Body of pancreas (tissue), 4 donors: Measurements from ENCODE around the gene GOLGA1. TPM values are rescaled to one million over a fixed set of nuclear protein-coding genes. Genes with fewer than 3 reads are reported as not detected.
A peak's percentile ranks its signal among the peaks of the same experiment; 100 is the strongest.

ENCODE experiments used
- ATAC-seq: fragments of 150-250 bp; one replicate; pipeline ENCODE4 v1.9.1; 2016
- DNase-seq, 4 donors: peaks; one replicate each; pipeline ENCODE4 v3.0.0-alpha.2; 2019
- H3K27ac ChIP-seq, 4 donors: fragments of 200-600 bp; sonication (generic); 1 replicate in 3 of 4; 2 replicates in 1 of 4; pipeline versions ENCODE4 v1.5.1 to v1.6.1; 2016 to 2019; ENCODE audit warnings: mild to moderate bottlenecking in 1 of 4, mixed read lengths in 1 of 4, moderate library complexity in 1 of 4
- H3K27me3 ChIP-seq, 2 donors: fragments of 200-600 bp; sonication (generic); one replicate each; pipeline ENCODE4 v1.6.0; 2016; ENCODE audit warnings: mild to moderate bottlenecking in 1 of 2
- H3K36me3 ChIP-seq, 2 donors: fragments of 200-600 bp; sonication (generic); replicated peaks in 1 of 2; 2 replicates each; pipeline ENCODE4 v1.5.1; 2016; ENCODE audit warnings: low read depth in 2 of 2; ENCODE audit not compliant: insufficient read depth in 1 of 2
- H3K4me1 ChIP-seq: fragments of 200-600 bp; sonication (generic); one replicate; pipeline ENCODE4 v1.6.0; 2016
- H3K4me3 ChIP-seq, 2 donors: fragments of 200-600 bp; sonication (generic); 1 replicate in 1 of 2; 2 replicates in 1 of 2; pipeline ENCODE4 v1.5.1; 2016 to 2019
- H3K9me3 ChIP-seq, 3 donors: fragments of 200-600 bp; sonication (generic); 1 replicate in 2 of 3; 2 replicates in 1 of 3; pipeline ENCODE4 v1.5.1; 2016
- POLR2A ChIP-seq, 3 donors: fragments of 450-650 bp; IDR thresholded peaks; one replicate each; pipeline ENCODE4 v1.6.1; 2016; ENCODE audit warnings: antibody characterized with exemption in 3 of 3, mild to moderate bottlenecking in 2 of 3
- WGBS, 2 donors: methylation state at CpG; one replicate each; pipeline ENCODE4 v1.1.5; 2017; 5-methylcytosine and 5-hydroxymethylcytosine counted together
- intact Hi-C: fragments of 100-400 bp; cut with DNase I; formaldehyde crosslinking; loops from one replicate; pipeline ENCODE4 v1.15.1; 2023
- total RNA-seq, 2 donors: library from RNA; depleted of rRNA; stranded (reverse); fragments of >200 nt; gene quantifications; one replicate each; pipeline ENCODE4 v1.1.0, GENCODE V29; 2016
- TF ChIP-seq, protein P1 (sequence below), 7 experiments: fragments of 450-650 bp in 4 of 7; fragments of 200-600 bp in 3 of 7; sonication (generic) in 3 of 7; IDR thresholded peaks; one replicate each; pipeline ENCODE4 v1.5.1; 2016 to 2019; ENCODE audit warnings: antibody characterized with exemption in 7 of 7

Gene GOLGA1
- total RNA-seq, 2 donors from 2014 or later = 14.5 to 32.6 TPM

DNA sequence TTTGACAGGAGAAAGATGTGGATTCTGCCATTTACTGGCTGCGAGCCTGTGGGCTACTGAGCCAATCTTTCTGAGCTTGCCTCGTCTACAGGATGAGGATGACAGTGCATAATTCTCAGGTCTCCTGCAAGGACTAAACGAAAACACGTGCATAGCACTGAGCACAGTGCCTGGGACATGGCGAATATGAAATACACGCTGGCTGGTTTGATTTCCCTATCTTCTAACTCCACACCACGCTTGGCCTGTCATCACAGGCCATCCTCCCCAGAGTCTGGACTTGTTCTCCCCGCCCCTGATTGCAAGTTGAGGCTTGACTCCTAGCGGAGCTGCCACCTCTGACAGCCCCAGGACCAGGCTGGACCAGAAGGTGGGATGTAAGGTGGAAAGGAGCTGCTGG lies 41.0 kb downstream of the GOLGA1 start:
- ATAC-seq (no peak), DNase-seq (no peak)
- no peak overlapping the region for H3K4me3 ChIP-seq
- H3K4me1 ChIP-seq = no peaks in the 10 kb centered on the region
- H3K27ac ChIP-seq = no peak overlapping the region
- no peaks in the 10 kb centered on the region for H3K27me3 ChIP-seq
- intact Hi-C loops = no loop called here
- H3K9me3 ChIP-seq = no peaks in the 10 kb centered on the region
- WGBS, 2 donors = 91 to 95% methylated on average over 9 of the region's 9 CpGs
- peaks cover 0 to 12% of the 10 kb centered on the region in 2 donors for H3K36me3 ChIP-seq
- no peak for TF ChIP-seq POLR2A (IDR thresholded peaks at IDR 0.05)
- TF ChIP-seq, protein P1, sequence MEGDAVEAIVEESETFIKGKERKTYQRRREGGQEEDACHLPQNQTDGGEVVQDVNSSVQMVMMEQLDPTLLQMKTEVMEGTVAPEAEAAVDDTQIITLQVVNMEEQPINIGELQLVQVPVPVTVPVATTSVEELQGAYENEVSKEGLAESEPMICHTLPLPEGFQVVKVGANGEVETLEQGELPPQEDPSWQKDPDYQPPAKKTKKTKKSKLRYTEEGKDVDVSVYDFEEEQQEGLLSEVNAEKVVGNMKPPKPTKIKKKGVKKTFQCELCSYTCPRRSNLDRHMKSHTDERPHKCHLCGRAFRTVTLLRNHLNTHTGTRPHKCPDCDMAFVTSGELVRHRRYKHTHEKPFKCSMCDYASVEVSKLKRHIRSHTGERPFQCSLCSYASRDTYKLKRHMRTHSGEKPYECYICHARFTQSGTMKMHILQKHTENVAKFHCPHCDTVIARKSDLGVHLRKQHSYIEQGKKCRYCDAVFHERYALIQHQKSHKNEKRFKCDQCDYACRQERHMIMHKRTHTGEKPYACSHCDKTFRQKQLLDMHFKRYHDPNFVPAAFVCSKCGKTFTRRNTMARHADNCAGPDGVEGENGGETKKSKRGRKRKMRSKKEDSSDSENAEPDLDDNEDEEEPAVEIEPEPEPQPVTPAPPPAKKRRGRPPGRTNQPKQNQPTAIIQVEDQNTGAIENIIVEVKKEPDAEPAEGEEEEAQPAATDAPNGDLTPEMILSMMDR (IDR thresholded peaks at IDR 0.05) = no peak

DNA sequence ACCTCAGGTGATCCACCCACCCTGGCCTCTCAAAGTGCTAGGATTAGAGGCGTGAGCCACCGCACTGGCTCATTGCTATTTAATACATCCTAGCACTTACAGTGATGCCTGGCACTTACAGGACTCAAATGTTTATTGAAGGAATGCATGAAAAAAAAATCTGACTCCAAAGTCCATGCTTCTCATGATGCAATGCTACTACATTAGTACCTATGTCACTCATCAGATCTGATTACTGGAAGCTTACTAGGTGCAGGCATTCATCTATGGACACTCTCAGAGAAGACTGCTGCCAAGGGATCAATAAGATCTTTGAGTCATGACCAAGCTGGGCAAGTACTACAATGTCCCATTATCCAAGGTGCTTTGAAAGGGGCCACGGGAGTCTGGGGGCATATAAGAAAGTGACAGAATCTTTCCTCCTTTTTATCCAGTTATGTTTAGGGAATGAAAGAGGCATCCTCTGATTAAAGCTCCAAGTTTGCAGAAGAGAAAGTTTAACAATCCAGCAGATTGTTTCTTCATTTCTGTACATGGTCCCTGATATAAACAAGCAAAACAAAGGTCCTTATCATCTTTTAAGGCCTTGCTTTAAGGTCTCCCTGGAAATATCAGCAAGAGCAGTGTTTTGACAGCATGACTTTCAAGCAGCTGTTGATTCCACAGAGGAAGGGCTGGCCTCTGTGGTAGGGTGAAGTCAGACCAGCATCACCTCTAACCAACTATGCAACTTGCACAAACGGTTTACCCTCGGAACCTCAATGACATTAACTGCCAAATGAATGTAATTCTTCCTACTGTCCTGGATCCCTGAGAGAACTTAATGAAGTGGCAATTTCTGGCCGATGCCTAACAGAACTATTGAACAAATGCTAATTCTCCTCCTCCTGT lies 43.1 kb downstream of the GOLGA1 start:
- Histone ChIP-seq H3K9me3 (no peaks in the 10 kb centered on the region), H3K27ac (no peak overlapping the region), H3K27me3 (no peaks in the 10 kb centered on the region), H3K4me3 (no peak overlapping the region), H3K36me3 (peaks cover 0 to 13% of the 10 kb centered on the region in 2 donors), H3K4me1 (no peaks in the 10 kb centered on the region)
- no peak for ATAC-seq
- DNase-seq = no peak
- WGBS, 2 donors = 89 to 93% methylated on average over 6 of the region's 6 CpGs
- intact Hi-C loops = no loop called here
- TF ChIP-seq, protein P1 (IDR thresholded peaks at IDR 0.05) = no peak
- TF ChIP-seq POLR2A (IDR thresholded peaks at IDR 0.05) = no peak

DNA sequence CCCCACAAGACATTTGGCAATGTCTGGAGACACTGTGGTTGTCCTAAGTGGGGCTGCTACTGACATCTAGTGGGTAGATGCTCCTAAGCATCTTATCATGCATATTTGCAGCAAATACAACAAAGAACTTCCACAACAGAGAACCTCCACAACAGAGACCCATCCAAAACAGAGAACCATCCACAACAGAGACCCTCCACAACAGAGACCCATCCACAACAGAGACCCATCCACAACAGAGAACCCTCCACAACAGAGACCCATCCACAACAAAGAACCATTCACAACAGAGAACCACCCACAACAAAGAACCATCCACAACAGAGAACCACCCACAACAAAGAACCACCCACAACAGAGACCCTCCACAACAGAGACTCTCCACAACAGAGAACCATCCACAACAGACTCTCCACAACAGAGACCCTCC lies 46.1 kb downstream of the GOLGA1 start:
- no peak for DNase-seq
- no peaks in the 10 kb centered on the region for H3K27me3 ChIP-seq
- peaks cover 0 to 17% of the 10 kb centered on the region in 2 donors for H3K36me3 ChIP-seq
- intact Hi-C loops = no loop called here
- no peaks in the 10 kb centered on the region for H3K4me1 ChIP-seq
- H3K27ac ChIP-seq = no peak overlapping the region
- H3K4me3 ChIP-seq = no peak overlapping the region
- no peak for ATAC-seq
- TF ChIP-seq, protein P1 (IDR thresholded peaks at IDR 0.05) = peak in 2 of 7 experiments; percentile 17 to 18
- TF ChIP-seq POLR2A (IDR thresholded peaks at IDR 0.05) = no peak
- H3K9me3 ChIP-seq = no peaks in the 10 kb centered on the region

DNA sequence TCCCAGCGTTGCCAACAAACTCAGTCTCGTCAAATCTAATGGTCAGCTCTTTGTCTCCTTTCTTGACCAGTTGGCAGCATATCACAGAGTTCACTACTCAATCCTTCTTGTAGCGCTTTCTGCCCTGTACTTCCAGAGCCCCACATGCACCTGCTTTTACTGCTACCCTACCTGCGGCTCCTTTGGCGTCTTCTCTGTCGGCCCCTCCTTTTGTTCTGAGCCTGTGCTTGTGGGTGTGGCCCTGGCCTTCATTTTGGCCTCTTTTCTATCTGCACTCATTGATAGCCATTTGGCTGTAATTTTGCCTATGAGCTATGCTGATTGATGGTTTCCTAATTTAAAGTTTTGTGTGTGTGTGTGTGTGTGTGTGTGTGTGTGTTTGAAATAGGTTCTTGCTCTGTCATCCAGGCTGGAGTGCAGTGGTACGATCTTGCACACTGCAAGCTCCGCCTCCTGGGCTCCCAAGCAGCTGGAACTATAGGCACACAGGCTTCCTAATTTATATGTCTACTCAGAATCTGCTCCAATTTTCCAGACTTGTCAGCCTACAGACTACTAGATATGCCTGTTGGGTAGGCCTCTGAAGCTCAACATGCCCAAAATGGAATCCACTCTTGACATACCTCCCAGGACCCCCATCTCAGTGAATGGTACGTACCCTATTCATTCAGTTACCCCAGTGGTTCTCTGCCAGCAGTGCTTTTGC lies 46.7 kb downstream of the GOLGA1 start:
- ATAC-seq (no peak), DNase-seq (no peak)
- intact Hi-C loops = no loop called here
- WGBS, 2 donors = 83 to 94% methylated on average over 9 of the region's 9 CpGs
- no peak for TF ChIP-seq POLR2A (IDR thresholded peaks at IDR 0.05)
- TF ChIP-seq, protein P1 (IDR thresholded peaks at IDR 0.05) = no peak
- peaks cover 0 to 16% of the 10 kb centered on the region in 2 donors for H3K36me3 ChIP-seq
- no peak overlapping the region for H3K4me3 ChIP-seq
- no peak overlapping the region for H3K27ac ChIP-seq
- no peaks in the 10 kb centered on the region for H3K27me3 ChIP-seq
- no peaks in the 10 kb centered on the region for H3K9me3 ChIP-seq
- H3K4me1 ChIP-seq = no peaks in the 10 kb centered on the region
